ENCODE data around the gene ARL5C.

- no peak for TF ChIP-seq MYBL2 (CRISPR knock-in tag; IDR thresholded peaks at IDR 0.05)
- TF ChIP-seq CTCF (IDR thresholded peaks at IDR 0.05): no peak
- no peak for TF ChIP-seq E2F5 (CRISPR knock-in tag; IDR thresholded peaks at IDR 0.05)
- TF ChIP-seq ZNF121 (CRISPR knock-in tag; IDR thresholded peaks at IDR 0.05): no peak
- no peak for TF ChIP-seq SP1 (CRISPR knock-in tag; conservative IDR thresholded peaks at IDR 0.05)
- no peak for TF ChIP-seq GTF2I (CRISPR knock-in tag; conservative IDR thresholded peaks at IDR 0.05)
- TF ChIP-seq ESRRA (CRISPR knock-in tag; IDR thresholded peaks at IDR 0.05; ENCODE audit: borderline replicate concordance): no peak
- TF ChIP-seq ZNF138 (CRISPR knock-in tag; conservative IDR thresholded peaks at IDR 0.05): no peak
- no peak for TF ChIP-seq MAX (CRISPR knock-in tag; IDR thresholded peaks at IDR 0.05)
- no peak for TF ChIP-seq ATF1 (CRISPR knock-in tag; IDR thresholded peaks at IDR 0.05)
- no peak for TF ChIP-seq ZBTB21 (CRISPR knock-in tag; IDR thresholded peaks at IDR 0.05; ENCODE audit: borderline replicate concordance)
- TF ChIP-seq SMAD3 (CRISPR knock-in tag; IDR thresholded peaks at IDR 0.05; ENCODE audit: borderline replicate concordance): no peak
- no peak for TF ChIP-seq ATF3 (CRISPR knock-in tag; conservative IDR thresholded peaks at IDR 0.05)
- no peak for TF ChIP-seq NFE2L1 (CRISPR knock-in tag; IDR thresholded peaks at IDR 0.05)
These were observed 58.8 kb downstream of the ARL5C start for GRCh38 chr17:39107155-39107554.

All from WTC11 (cell line).